Measurements from ENCODE around the gene RACGAP1. TPM values are rescaled to one million over a fixed set of nuclear protein-coding genes. Genes with fewer than 3 reads are reported as not detected.

The RACGAP1 gene
- total and polyA plus RNA-seq, 2 of the 4 experiments (the other 2 are of a cell fraction), result 37.9 to 110 TPM

DNA sequence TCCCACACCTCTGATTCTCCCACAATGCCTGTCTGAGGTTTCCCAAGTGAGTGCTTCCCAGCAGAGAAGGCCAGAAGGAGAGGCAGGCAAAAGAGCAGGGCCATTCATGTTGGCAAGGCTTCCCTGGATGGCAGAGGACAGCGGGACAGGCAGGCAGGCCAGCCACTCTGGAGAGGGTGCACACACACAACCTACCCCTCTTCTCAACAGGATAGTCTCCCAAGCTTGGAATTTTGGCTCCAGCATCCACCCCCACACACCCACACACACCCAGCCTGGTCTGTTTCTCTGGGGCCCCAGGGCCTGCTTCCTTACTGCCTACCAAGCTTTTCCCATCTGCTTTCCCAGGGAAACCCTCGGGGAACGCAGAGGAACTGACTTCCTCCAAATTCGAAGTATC lies 15.4 kb upstream of the RACGAP1 start:
- no peak overlapping the region for H2BK5ac ChIP-seq (ENCODE audit: low read depth, low read length, poor library complexity, severe bottlenecking)
- H4K5ac ChIP-seq (ENCODE audit: low read depth, low read length), result no peak overlapping the region
- H2BK15ac ChIP-seq (ENCODE audit: low read depth, low read length), result no peak overlapping the region
- ATAC-seq (ENCODE audit: low read depth), result no peak
- no peak for DNase-seq
- H3K9ac ChIP-seq (ENCODE audit: low read depth, low read length), result no peak overlapping the region
- intact Hi-C loops (cut with micrococcal nuclease) (no loop called here), dilution Hi-C loops (cut with HindIII; ENCODE audit: low sequenced_read_pairs, unreplicated experiment) (no loop called here), in situ Hi-C loops (cut with MboI; ENCODE audit: low sequenced_read_pairs) (no loop called here)
- H3K27ac ChIP-seq (ENCODE audit: insufficient read depth, low read length), result no peak overlapping the region
- no peak overlapping the region for H3K4me3 ChIP-seq (ENCODE audit: insufficient read depth, low read depth, low read length)
- H2AFZ ChIP-seq (replicated peaks; ENCODE audit: low read length, poor library complexity), result peak overlapping the region; percentile 32
- ChIA-PET POLR2A (ENCODE audit: unreplicated experiment) (no interaction called here), CTCF (no interaction called here)
- 67% methylated on average over 2 of the region's 4 CpGs; no CpG with 5 or more reads in 1 of the 2 experiments for WGBS, 2 experiments (ENCODE audit: extremely low coverage in 2 of 2, insufficient read length in 1 of 2)
- no peaks in the 10 kb centered on the region for H3K79me1 ChIP-seq (ENCODE audit: low read depth in 1 of 2, low read length in 2 of 2)
- no peak overlapping the region for H3K18ac ChIP-seq (ENCODE audit: low read depth, low read length)
- H3K4me1 ChIP-seq (ENCODE audit: control insufficient read depth, insufficient read depth, low read length), result no peaks in the 10 kb centered on the region
- no peak overlapping the region for H2AK5ac ChIP-seq (ENCODE audit: low read depth, low read length)
- no peaks in the 10 kb centered on the region; the same call in 1 of the 2 replicates for H3K9me1 ChIP-seq (ENCODE audit: insufficient read depth, low read length)
- no peak overlapping the region for H2BK120ac ChIP-seq (ENCODE audit: low read depth, low read length)
- H4K8ac ChIP-seq (ENCODE audit: low read depth in 2 of 2, low read length in 2 of 2), result no peak overlapping the region
- H3K9me3 ChIP-seq (ENCODE audit: control insufficient read depth, insufficient read depth, low read length), result no peaks in the 10 kb centered on the region
- H4K20me1 ChIP-seq (ENCODE audit: insufficient read depth, low read length), result no peaks in the 10 kb centered on the region
- no peak overlapping the region for H3K56ac ChIP-seq (ENCODE audit: extremely low read depth, insufficient read depth, low read length)
- H3K14ac ChIP-seq (replicated peaks; ENCODE audit: low read depth, low read length), result no peak overlapping the region
- H2BK20ac ChIP-seq (ENCODE audit: low read depth, low read length), result no peak overlapping the region
- H3K27me3 ChIP-seq (ENCODE audit: control insufficient read depth, insufficient read depth, low read length), result peaks cover 13% of the 10 kb centered on the region
- no peak overlapping the region for H2AK9ac ChIP-seq (replicated peaks; ENCODE audit: low read depth, low read length, poor library complexity)
- no peak overlapping the region for H3K4me2 ChIP-seq (ENCODE audit: low read depth, low read length)
- H4K91ac ChIP-seq (ENCODE audit: insufficient read depth, low read depth, low read length), result no peak overlapping the region
- H3K23ac ChIP-seq (ENCODE audit: low read depth, low read length), result no peak overlapping the region
- H3K36me3 ChIP-seq (ENCODE audit: control insufficient read depth, insufficient read depth, low read length), result no peaks in the 10 kb centered on the region
- no TSS peak for BruUV-seq (replicated peaks)
- no peak overlapping the region for H3K4ac ChIP-seq (ENCODE audit: low read depth, low read length)
- TF ChIP-seq, protein P1, sequence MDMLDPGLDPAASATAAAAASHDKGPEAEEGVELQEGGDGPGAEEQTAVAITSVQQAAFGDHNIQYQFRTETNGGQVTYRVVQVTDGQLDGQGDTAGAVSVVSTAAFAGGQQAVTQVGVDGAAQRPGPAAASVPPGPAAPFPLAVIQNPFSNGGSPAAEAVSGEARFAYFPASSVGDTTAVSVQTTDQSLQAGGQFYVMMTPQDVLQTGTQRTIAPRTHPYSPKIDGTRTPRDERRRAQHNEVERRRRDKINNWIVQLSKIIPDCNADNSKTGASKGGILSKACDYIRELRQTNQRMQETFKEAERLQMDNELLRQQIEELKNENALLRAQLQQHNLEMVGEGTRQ (IDR thresholded peaks at IDR 0.05; ENCODE audit: low read depth, low read length), result no peak
- TF ChIP-seq FOS (IDR thresholded peaks at IDR 0.05; ENCODE audit: low read depth, low read length) (no peak), SMC3 (IDR thresholded peaks at IDR 0.05; ENCODE audit: low read depth, low read length) (no peak), POLR2A (IDR thresholded peaks at IDR 0.05; ENCODE audit: low read depth, low read length) (no peak), CHD1 (IDR thresholded peaks at IDR 0.05; ENCODE audit: low read depth, low read length) (no peak), RCOR1 (IDR thresholded peaks at IDR 0.05; ENCODE audit: insufficient replicate concordance, low read length) (no peak), MAFK (IDR thresholded peaks at IDR 0.05; ENCODE audit: low read depth, low read length) (no peak), BHLHE40 (IDR thresholded peaks at IDR 0.05; ENCODE audit: low read depth, low read length) (no peak), RAD21 (IDR thresholded peaks at IDR 0.05; ENCODE audit: low read length) (no peak)
- TF ChIP-seq, protein P2, sequence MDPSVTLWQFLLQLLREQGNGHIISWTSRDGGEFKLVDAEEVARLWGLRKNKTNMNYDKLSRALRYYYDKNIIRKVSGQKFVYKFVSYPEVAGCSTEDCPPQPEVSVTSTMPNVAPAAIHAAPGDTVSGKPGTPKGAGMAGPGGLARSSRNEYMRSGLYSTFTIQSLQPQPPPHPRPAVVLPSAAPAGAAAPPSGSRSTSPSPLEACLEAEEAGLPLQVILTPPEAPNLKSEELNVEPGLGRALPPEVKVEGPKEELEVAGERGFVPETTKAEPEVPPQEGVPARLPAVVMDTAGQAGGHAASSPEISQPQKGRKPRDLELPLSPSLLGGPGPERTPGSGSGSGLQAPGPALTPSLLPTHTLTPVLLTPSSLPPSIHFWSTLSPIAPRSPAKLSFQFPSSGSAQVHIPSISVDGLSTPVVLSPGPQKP (IDR thresholded peaks at IDR 0.05; ENCODE audit: borderline replicate concordance, low read depth, low read length), result no peak

Data from IMR-90 (cell line).